Neural progenitor cell (in vitro differentiated cells): Measurements from ENCODE around the gene BCL6B.

ENCODE experiments used
- EZH2phosphoT487 ChIP-seq: fragments of 200-600 bp; sonication (generic); IDR thresholded peaks from 2 replicates; pipeline ENCODE4 v1.6.1; 2017; ENCODE audit warnings: antibody characterized with exemption
- TF ChIP-seq, protein P1 (sequence below): fragments of 200-600 bp; sonication (generic); IDR thresholded peaks from 2 replicates; pipeline ENCODE4 v1.5.1; 2017; ENCODE audit warnings: antibody characterized with exemption, mild to moderate bottlenecking

DNA sequence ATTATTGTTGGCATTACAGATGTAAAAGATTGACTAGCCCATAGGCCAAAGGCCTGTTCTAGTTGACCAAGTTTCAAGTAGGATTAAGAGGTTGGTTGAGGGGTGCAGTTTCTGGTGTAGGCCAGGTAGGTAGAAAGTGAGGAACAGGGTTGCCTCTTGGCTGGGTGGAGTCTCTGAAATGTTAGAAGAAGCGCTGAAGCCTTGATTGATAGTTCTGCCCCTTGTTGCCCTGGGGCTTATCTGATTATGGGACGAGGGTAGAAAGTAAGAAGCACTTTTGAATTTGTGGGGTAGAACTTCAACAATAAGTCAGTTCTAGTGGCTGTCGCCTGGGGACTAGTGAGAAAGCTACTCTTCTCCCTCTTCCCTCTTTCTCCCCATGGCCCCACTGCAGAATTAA is 6.2 kb downstream of the BCL6B start:
- TF ChIP-seq, protein P1, sequence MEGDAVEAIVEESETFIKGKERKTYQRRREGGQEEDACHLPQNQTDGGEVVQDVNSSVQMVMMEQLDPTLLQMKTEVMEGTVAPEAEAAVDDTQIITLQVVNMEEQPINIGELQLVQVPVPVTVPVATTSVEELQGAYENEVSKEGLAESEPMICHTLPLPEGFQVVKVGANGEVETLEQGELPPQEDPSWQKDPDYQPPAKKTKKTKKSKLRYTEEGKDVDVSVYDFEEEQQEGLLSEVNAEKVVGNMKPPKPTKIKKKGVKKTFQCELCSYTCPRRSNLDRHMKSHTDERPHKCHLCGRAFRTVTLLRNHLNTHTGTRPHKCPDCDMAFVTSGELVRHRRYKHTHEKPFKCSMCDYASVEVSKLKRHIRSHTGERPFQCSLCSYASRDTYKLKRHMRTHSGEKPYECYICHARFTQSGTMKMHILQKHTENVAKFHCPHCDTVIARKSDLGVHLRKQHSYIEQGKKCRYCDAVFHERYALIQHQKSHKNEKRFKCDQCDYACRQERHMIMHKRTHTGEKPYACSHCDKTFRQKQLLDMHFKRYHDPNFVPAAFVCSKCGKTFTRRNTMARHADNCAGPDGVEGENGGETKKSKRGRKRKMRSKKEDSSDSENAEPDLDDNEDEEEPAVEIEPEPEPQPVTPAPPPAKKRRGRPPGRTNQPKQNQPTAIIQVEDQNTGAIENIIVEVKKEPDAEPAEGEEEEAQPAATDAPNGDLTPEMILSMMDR, result no peak
- no peak for TF ChIP-seq EZH2phosphoT487
